Suppressor macrophage treated with lipopolysaccharide for 4 hours (primary cell): ENCODE results near the gene NBPF20.
"Not testable (repeated sequence)": the region's sequence is repeated elsewhere in the genome, so short reads cannot be mapped to it uniquely, and the experiment has no call there.

ENCODE experiments used
- DNase-seq: peaks from one replicate; pipeline ENCODE4 v3.0.0-alpha.2; 2020

Gene NBPF20

DNA sequence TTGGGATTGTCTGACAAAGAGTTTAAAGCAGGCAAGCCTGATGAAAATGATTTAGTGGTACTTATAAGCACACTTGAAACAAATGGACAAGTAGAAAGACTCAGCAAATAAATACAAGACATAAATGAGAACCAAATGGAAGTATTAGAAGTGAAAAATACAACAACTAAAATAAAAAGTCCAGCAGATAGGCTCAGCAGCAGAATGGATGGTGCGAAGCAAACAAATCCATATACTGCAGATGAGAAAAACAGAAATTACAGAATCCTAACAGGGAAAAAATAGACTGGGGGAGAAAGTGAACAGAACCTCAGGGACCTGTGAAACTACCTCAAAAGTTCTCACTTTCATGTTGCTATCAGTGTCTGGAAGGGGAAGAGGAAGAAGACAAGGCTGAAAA, 3.9 kb upstream of the NBPF20 start:
- DNase-seq: not testable (repeated sequence)

DNA sequence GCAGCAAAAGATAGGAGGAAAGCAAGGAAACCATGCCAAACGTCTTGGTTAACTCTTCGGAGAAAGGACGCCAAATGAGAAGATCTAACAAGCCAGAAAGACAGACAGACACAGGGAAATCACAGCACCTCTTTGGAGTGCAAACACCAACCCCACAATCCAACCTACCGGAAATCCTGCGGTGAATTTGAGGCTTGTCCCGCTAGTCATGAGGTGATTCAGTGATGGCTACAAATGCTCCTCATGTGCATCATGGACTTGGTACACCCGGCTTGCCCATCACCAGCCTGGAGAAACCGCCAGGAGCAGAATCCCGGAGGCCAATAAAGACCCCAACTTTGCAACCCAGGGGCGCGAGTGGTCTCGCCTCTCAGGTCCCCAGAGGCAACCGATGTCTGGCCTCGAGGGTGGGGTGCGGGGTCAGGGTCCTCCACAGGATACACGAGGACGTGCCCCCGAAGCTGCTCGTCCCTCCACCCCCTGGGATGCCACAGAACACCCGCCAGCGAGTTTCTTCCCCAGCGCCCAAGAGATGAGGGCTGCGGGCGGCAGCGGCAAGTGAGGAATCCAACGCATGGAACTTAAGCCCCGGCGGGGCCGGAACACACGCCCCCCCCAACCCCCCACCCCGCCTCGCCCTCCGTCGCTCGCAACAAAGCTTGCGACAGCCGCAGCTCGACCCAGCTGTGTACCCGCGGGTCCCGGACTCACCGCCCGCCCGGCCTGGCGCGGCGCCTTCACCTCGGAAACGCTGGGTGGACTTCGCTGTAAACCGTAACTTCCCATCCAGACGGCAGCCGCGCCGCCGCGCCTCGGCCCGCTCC, 579 bp downstream of the NBPF20 start:
- DNase-seq: not testable (repeated sequence)

DNA sequence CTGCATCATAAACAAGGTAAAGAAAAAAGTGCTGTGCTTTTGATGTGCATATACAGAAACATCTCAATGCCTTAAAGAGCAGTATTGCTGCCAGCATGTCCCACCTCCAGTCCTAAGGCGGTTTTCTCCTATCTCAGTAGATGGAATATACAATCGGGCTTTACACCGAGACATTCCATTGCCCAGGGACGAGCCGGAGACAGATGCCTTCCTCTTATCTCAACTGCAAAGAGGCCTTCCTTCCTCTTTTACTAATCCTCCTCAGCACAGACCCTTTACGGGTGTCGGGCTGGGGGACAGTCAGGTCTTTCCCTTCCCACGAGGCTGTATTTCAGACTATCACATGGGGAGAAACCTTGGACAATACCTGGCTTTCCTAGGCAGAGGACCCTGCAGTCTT, 10.3 kb downstream of the NBPF20 start:
- not testable (repeated sequence) for DNase-seq

DNA sequence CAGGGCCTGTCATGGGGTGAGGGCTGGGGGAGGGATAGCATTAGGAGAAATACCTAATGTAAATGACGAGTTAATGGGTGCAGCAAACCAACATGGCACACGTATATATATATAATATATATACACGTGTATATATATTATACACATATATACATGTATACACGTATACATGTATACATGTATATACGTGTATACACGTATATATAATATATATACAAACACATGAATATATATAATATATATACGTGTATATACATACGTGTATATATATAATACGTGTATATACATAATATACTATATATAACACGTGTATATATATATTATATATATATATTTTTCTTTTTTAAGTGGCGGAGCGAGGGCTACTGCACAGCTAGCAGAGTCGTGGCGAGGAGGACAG, 18.1 kb downstream of the NBPF20 start:
- DNase-seq: not testable (repeated sequence)

DNA sequence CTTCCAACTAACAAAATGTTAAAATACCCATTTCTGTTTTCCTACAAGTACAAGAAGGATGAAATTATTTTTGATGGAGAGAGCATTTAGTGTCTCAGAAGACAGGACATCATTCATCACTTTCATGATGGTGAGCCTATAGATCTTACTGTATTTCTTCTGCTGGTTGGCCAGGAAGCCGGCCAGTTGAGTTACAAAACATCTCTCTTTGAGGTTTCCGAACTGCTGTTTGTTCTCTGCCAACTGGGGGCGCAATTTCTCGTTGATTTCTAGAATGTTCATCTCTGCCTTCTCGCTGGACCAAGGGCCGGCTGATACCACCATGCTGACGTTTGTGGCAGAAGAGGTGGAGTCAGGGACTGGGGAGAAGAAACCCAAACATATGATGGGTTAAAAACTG, 20.5 kb downstream of the NBPF20 start:
- DNase-seq: not testable (repeated sequence)

DNA sequence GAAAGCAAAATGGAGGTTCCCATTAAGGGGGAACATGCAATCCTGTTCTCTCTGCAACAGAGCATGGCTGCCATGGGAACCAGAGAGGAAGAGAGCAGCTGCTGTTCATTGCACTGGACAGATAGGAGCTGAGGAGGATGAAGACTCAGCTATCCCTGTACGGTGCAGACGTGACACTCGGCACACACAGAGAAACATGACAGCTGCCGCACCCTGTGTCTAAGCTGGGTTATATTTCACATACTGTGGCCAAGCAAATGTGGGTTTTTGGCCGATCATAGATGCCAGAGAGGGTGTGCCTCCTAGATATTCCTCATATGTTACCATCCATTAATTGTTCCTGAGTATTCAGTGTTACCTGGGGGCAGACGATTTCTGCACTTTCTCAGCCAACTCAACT, 24.7 kb downstream of the NBPF20 start:
- not testable (repeated sequence) for DNase-seq
